Thyroid gland (tissue), 4 donors: Measurements from ENCODE around the gene DNAJC12. TPM values are rescaled to one million over a fixed set of nuclear protein-coding genes. Genes with fewer than 3 reads are reported as not detected.

Source experiments
- DNase-seq, 2 donors: peaks; one replicate each; pipeline ENCODE4 v3.0.0-alpha.2; 2019
- H3K27ac ChIP-seq, 3 donors: fragments of 200-600 bp; sonication (generic); 1 replicate in 2 of 3; 2 replicates in 1 of 3; pipeline ENCODE4 v1.5.1; 2016 to 2019; ENCODE audit warnings: mild to moderate bottlenecking in 1 of 3, moderate library complexity in 1 of 3
- H3K27me3 ChIP-seq: fragments of 200-600 bp; sonication (generic); one replicate; pipeline ENCODE4 v1.5.1; 2019
- H3K36me3 ChIP-seq, 2 donors: fragments of 200-600 bp; sonication (generic); one replicate each; pipeline ENCODE4 v1.5.1; 2016 to 2019
- H3K4me1 ChIP-seq, 2 donors: fragments of 200-600 bp; sonication (generic); one replicate each; pipeline ENCODE4 v1.5.1; 2017 to 2019
- H3K4me3 ChIP-seq, 3 donors: fragments of 200-600 bp; sonication (generic); replicated peaks in 1 of 3; 1 replicate in 2 of 3; 2 replicates in 1 of 3; pipeline ENCODE4 v1.5.1; 2016; ENCODE audit warnings: mild to moderate bottlenecking in 1 of 3
- H3K9me3 ChIP-seq: fragments of 200-600 bp; sonication (generic); one replicate; pipeline ENCODE4 v1.5.1; 2017
- CTCF ChIP-seq, 6 experiments: fragments of 200-600 bp in 3 of 6; fragments of 450-650 bp in 3 of 6; sonication (generic) in 3 of 6; IDR thresholded peaks; one replicate each; pipeline ENCODE4 v1.5.1; 2016 to 2019; ENCODE audit warnings: antibody characterized with exemption in 6 of 6, mild to moderate bottlenecking in 2 of 6, inconsistent platforms in 1 of 6, moderate library complexity in 1 of 6
- POLR2A ChIP-seq, 2 donors: fragments of 450-650 bp; IDR thresholded peaks; one replicate each; pipeline ENCODE4 v1.6.1; 2017; ENCODE audit warnings: antibody characterized with exemption in 2 of 2, mild to moderate bottlenecking in 2 of 2, moderate library complexity in 1 of 2
- WGBS, 2 donors: methylation state at CpG; one replicate each; pipeline ENCODE4 v1.1.5; 2017; 5-methylcytosine and 5-hydroxymethylcytosine counted together
- intact Hi-C: fragments of 100-400 bp; cut with DNase I; formaldehyde crosslinking; loops from one replicate; pipeline ENCODE4 v1.15.1; 2023
- total RNA-seq, 4 donors: library from RNA; depleted of rRNA; stranded (reverse); fragments of >200 nt; gene quantifications; one replicate each; pipeline ENCODE4 v1.2.3, GENCODE V29; 2016

Gene DNAJC12
- total RNA-seq, 4 donors from 2014 or later, result 0.56 to 7.8 (median 1.9) TPM

- H3K36me3 ChIP-seq, result no peaks in the 10 kb centered on the region
- peak; percentile 8 to 10 for DNase-seq
- intact Hi-C loops, result no loop called here
- 33 to 37% methylated on average over 15 of the region's 15 CpGs for WGBS, 2 donors
- TF ChIP-seq POLR2A (IDR thresholded peaks at IDR 0.05) (no peak), CTCF (IDR thresholded peaks at IDR 0.05) (peak in 1 of 6 experiments; percentile 13)
- no peaks in the 10 kb centered on the region for H3K4me1 ChIP-seq
- H3K27me3 ChIP-seq, result no peaks in the 10 kb centered on the region
- no peak overlapping the region for H3K4me3 ChIP-seq
- H3K27ac ChIP-seq, result no peak overlapping the region
- no peaks in the 10 kb centered on the region for H3K9me3 ChIP-seq
Measured at GRCh38 chr10:67788028-67788886, 49.7 kb downstream of the DNAJC12 start.

GRCh38 chr10:67785098-67785497 is 52.9 kb downstream of the DNAJC12 start:
- Histone ChIP-seq H3K27ac (no peak overlapping the region), H3K9me3 (no peaks in the 10 kb centered on the region), H3K36me3 (no peaks in the 10 kb centered on the region), H3K4me3 (no peak overlapping the region), H3K27me3 (no peaks in the 10 kb centered on the region), H3K4me1 (no peaks in the 10 kb centered on the region)
- TF ChIP-seq CTCF (IDR thresholded peaks at IDR 0.05) (no peak), POLR2A (IDR thresholded peaks at IDR 0.05) (no peak)
- DNase-seq, result no peak
- intact Hi-C loops, result no loop called here
- WGBS, 2 donors, result 76 to 82% methylated on average over 1 of the region's 1 CpG

GRCh38 chr10:67784474-67784873 is 53.5 kb downstream of the DNAJC12 start:
- Histone ChIP-seq H3K4me3 (no peak overlapping the region), H3K27ac (no peak overlapping the region), H3K9me3 (no peaks in the 10 kb centered on the region), H3K27me3 (no peaks in the 10 kb centered on the region), H3K36me3 (no peaks in the 10 kb centered on the region), H3K4me1 (no peaks in the 10 kb centered on the region)
- no peak for DNase-seq
- 25 to 27% methylated on average over 3 of the region's 3 CpGs for WGBS, 2 donors
- TF ChIP-seq CTCF (IDR thresholded peaks at IDR 0.05) (no peak), POLR2A (IDR thresholded peaks at IDR 0.05) (no peak)
- intact Hi-C loops, result loop anchor here (5.0 kb wide), 1 partner anchor 87 kb away; the partner anchor contains the start of gene CTNNA3

GRCh38 chr10:67783606-67784294 is 54.2 kb downstream of the DNAJC12 start:
- Histone ChIP-seq H3K9me3 (no peaks in the 10 kb centered on the region), H3K36me3 (no peaks in the 10 kb centered on the region), H3K27me3 (no peaks in the 10 kb centered on the region), H3K4me1 (no peaks in the 10 kb centered on the region), H3K4me3 (no peak overlapping the region), H3K27ac (no peak overlapping the region)
- 89 to 91% methylated on average over 5 of the region's 5 CpGs for WGBS, 2 donors
- TF ChIP-seq POLR2A (IDR thresholded peaks at IDR 0.05) (no peak), CTCF (IDR thresholded peaks at IDR 0.05) (no peak)
- DNase-seq, result no peak
- intact Hi-C loops, result loop anchor here (5.0 kb wide), 1 partner anchor 86 kb away; the partner anchor contains the start of gene CTNNA3

- TF ChIP-seq POLR2A (IDR thresholded peaks at IDR 0.05) (no peak), CTCF (IDR thresholded peaks at IDR 0.05) (no peak)
- no peak for DNase-seq
- 69 to 80% methylated on average over 2 of the region's 2 CpGs for WGBS, 2 donors
- no peak overlapping the region for H3K27ac ChIP-seq
- H3K4me1 ChIP-seq, result no peaks in the 10 kb centered on the region
- no peaks in the 10 kb centered on the region for H3K9me3 ChIP-seq
- H3K4me3 ChIP-seq, result no peak overlapping the region
- intact Hi-C loops, result loop anchor here (5.0 kb wide), 1 partner anchor 85 kb away; the partner anchor contains the start of gene CTNNA3
- H3K36me3 ChIP-seq, result no peaks in the 10 kb centered on the region
- H3K27me3 ChIP-seq, result no peaks in the 10 kb centered on the region
Measured at GRCh38 chr10:67782530-67782929, 55.5 kb downstream of the DNAJC12 start.
